OCI-LY1 (cell line): ENCODE data around the gene CBFA2T3.
A peak's percentile ranks its signal among the peaks of the same experiment; 100 is the strongest.

ENCODE experiments used
- H2AFZ ChIP-seq: fragments of 200-600 bp; sonication (generic), shearing (Covaris generic); 2 replicates; pipeline ENCODE4 v1.6.0; 2014; ENCODE audit warnings: antibody characterized with exemption, mild to moderate bottlenecking, low read length
- H3F3A ChIP-seq: fragments of 200-600 bp; sonication (generic), shearing (Covaris generic); 2 replicates; pipeline ENCODE4 v1.6.0; 2014; ENCODE audit warnings: mild to moderate bottlenecking, antibody characterized with exemption, low read length, moderate library complexity; ENCODE audit not compliant: insufficient read depth
- H3K27ac ChIP-seq: fragments of 200-600 bp; sonication (generic); 2 replicates; pipeline ENCODE4 v1.5.1; 2014; ENCODE audit warnings: low read length, mixed run types, mild to moderate bottlenecking, low read depth; ENCODE audit not compliant: poor library complexity, severe bottlenecking
- H3K27me3 ChIP-seq: fragments of 200-600 bp; sonication (generic); 2 replicates; pipeline ENCODE4 v1.6.0; 2014; ENCODE audit warnings: antibody characterized with exemption, mild to moderate bottlenecking, low read length, moderate library complexity; ENCODE audit not compliant: insufficient read depth
- H3K36me3 ChIP-seq: fragments of 200-600 bp; sonication (generic); 2 replicates; pipeline ENCODE4 v1.6.1; 2014; ENCODE audit warnings: mild to moderate bottlenecking, antibody characterized with exemption, low read length, moderate library complexity, mixed read lengths; ENCODE audit not compliant: insufficient read depth
- H3K4me1 ChIP-seq: fragments of 200-600 bp; sonication (generic); 2 replicates; pipeline ENCODE4 v1.5.1; 2014; ENCODE audit warnings: mild to moderate bottlenecking, low read length, moderate library complexity; ENCODE audit not compliant: insufficient read depth, severe bottlenecking
- H3K4me2 ChIP-seq: fragments of 200-600 bp; sonication (generic), shearing (Covaris generic); 2 replicates; pipeline ENCODE4 v1.6.1; 2014; ENCODE audit warnings: low read length
- H3K4me3 ChIP-seq: fragments of 200-600 bp; sonication (generic); 2 replicates; pipeline ENCODE4 v1.5.1; 2014; ENCODE audit warnings: low read length, low read depth, mild to moderate bottlenecking, mixed read lengths; ENCODE audit not compliant: poor library complexity, severe bottlenecking
- H3K79me2 ChIP-seq: fragments of 200-600 bp; shearing (Covaris generic); 2 replicates; pipeline ENCODE4 v1.6.1; 2016; ENCODE audit warnings: mixed run types, low read length, mixed read lengths; ENCODE audit not compliant: insufficient read depth
- H3K9ac ChIP-seq: fragments of 200-600 bp; sonication (generic), shearing (Covaris generic); 2 replicates; pipeline ENCODE4 v1.6.1; 2014; ENCODE audit warnings: mild to moderate bottlenecking, low read length, mixed read lengths
- H3K9me2 ChIP-seq: fragments of 200-600 bp; sonication (generic), shearing (Covaris generic); 2 replicates; pipeline ENCODE4 v1.6.1; 2014; ENCODE audit warnings: low read depth, mild to moderate bottlenecking, low read length, mixed read lengths
- H3K9me3 ChIP-seq: fragments of 200-600 bp; shearing (Covaris generic); 2 replicates; pipeline ENCODE4 v1.6.1; 2014; ENCODE audit warnings: low read length, mixed read lengths
- H4K20me1 ChIP-seq: fragments of 200-600 bp; sonication (generic), shearing (Covaris generic); 2 replicates; pipeline ENCODE4 v1.6.0; 2016; ENCODE audit warnings: mild to moderate bottlenecking, low read length; ENCODE audit not compliant: insufficient read depth
- EZH2 ChIP-seq: fragments of 200-600 bp; sonication (generic), shearing (Covaris generic); IDR thresholded peaks from 2 replicates; pipeline ENCODE4 v1.8.0; 2017; ENCODE audit warnings: borderline replicate concordance, mixed run types, mild to moderate bottlenecking, antibody characterized with exemption, low read length, moderate library complexity, mixed read lengths
- TF ChIP-seq, protein P1 (sequence below): fragments of 200-600 bp; sonication (generic), shearing (Covaris generic); IDR thresholded peaks from 2 replicates; pipeline ENCODE4 v1.5.1; 2017; ENCODE audit warnings: mild to moderate bottlenecking, antibody characterized with exemption, low read length, moderate library complexity, mixed read lengths

The CBFA2T3 gene

DNA sequence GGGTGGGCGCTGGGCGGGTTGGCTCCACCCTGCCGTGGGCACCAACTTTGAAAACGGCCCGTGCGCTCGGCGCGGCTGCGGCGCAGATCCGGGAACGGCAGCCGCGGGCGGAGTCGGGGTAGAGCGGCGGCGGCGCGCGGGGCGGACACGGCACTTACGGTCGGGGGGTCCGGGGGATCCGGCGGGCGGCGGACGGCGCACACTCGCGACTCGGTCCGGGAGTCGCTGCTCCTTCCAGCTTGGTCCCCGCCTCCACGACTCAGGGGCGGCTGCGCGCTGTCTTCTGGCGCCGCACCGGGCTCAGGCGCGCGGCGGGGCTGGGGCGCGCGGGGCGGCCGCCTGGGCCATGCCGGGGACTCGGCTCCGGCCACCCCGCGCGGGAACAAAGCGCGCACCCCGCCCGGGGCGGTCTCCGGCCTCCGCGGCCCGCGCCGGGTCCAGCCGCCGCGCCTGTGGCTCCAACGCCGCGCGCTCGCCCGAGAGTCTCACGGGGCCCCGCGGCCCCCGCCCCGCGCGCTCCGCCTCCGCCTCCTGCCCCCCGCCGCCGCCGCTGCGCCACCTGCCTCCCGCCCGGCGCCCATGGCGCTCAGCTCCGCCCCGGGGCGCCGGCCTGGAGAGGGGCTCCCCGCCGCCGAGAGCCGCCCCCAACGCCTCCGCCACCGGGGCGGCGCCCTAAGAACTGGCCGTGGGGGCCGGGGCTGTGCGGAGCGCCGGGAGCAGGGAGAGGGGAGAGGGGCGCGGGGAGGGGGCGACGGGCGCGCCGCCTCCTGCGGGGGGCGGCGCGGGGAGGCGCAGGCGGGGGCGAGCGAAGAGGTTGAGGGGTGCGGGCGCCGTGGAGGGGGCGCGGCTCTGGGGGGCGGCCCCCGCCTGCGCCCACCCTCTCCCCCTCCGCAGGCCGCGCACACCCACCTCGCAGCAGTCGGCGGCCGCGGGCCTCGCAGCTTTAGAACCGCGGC, 35.9 kb downstream of the CBFA2T3 start:
- peaks cover 12% of the 10 kb centered on the region for H3K36me3 ChIP-seq
- H3F3A ChIP-seq = peaks cover 5% of the 10 kb centered on the region; the same call in 1 of the 2 replicates
- H3K9me3 ChIP-seq = no peaks in the 10 kb centered on the region
- peak overlapping the region; percentile 65 for H3K4me3 ChIP-seq
- H2AFZ ChIP-seq = no peak overlapping the region
- H3K9ac ChIP-seq = peak overlapping the region; percentile 58
- no peaks in the 10 kb centered on the region for H3K79me2 ChIP-seq
- no peaks in the 10 kb centered on the region for H3K9me2 ChIP-seq
- H3K4me2 ChIP-seq = peak overlapping the region; percentile 65
- no peaks in the 10 kb centered on the region for H4K20me1 ChIP-seq
- peaks cover 53% of the 10 kb centered on the region for H3K4me1 ChIP-seq
- TF ChIP-seq, protein P1, sequence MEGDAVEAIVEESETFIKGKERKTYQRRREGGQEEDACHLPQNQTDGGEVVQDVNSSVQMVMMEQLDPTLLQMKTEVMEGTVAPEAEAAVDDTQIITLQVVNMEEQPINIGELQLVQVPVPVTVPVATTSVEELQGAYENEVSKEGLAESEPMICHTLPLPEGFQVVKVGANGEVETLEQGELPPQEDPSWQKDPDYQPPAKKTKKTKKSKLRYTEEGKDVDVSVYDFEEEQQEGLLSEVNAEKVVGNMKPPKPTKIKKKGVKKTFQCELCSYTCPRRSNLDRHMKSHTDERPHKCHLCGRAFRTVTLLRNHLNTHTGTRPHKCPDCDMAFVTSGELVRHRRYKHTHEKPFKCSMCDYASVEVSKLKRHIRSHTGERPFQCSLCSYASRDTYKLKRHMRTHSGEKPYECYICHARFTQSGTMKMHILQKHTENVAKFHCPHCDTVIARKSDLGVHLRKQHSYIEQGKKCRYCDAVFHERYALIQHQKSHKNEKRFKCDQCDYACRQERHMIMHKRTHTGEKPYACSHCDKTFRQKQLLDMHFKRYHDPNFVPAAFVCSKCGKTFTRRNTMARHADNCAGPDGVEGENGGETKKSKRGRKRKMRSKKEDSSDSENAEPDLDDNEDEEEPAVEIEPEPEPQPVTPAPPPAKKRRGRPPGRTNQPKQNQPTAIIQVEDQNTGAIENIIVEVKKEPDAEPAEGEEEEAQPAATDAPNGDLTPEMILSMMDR = no peak
- TF ChIP-seq EZH2 = no peak
- H3K27ac ChIP-seq = no peak overlapping the region
- H3K27me3 ChIP-seq = peaks cover 7% of the 10 kb centered on the region; the same call in 1 of the 2 replicates

DNA sequence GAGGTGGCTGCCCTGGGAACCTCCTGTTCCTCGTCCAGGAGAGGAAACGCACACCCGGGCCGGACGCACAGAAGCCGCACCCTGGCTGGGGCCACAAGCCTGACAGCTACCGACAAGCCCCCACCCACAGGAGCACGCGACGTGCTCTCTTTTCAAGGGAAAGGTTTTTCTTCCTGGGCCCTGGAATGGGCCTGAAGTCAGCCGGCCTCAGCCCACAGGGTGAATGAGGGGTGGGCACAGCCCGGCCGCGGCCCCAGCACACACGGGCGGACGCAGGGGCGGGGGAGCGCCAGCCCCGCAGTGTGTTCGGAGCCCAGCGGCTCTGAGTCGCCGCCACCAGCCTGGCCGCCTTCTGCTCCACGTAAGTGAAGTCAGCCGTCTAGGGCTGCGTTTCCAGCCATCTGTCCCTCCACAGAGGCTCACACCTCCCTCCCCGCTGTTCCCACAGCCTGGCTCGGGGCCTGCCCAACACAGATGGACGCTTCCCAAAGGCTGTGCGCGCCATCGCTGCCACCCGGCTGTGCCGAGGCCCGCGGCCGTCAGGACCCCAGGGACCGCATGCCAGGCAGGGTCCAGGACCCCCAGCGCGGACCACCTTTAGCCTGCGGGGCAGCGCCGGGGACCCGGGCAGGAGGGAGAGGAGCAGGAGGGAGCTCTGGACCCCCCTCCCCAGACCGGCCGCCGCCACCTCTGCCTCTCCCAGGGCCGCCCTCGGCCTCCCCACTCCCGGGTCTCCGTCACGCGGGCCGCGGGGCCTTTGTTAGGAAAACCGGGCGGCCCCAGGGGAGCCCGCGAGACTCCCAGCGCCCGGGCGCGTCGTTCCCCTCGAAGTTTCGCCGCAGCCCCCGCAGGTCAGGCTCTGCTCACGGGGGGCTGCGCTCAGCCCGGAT, 36.8 kb downstream of the CBFA2T3 start:
- Histone ChIP-seq H3K9me2 (no peaks in the 10 kb centered on the region), H3K9ac (peak overlapping the region; percentile 58), H3F3A (peaks cover 5% of the 10 kb centered on the region; the same call in 1 of the 2 replicates), H4K20me1 (no peaks in the 10 kb centered on the region), H3K27me3 (peaks cover 7% of the 10 kb centered on the region; the same call in 1 of the 2 replicates), H3K4me1 (peaks cover 53% of the 10 kb centered on the region), H3K36me3 (peaks cover 12% of the 10 kb centered on the region), H3K9me3 (no peaks in the 10 kb centered on the region), H2AFZ (no peak overlapping the region), H3K79me2 (no peaks in the 10 kb centered on the region), H3K4me3 (peak overlapping the region; percentile 65), H3K4me2 (peak overlapping the region; percentile 65), H3K27ac (no peak overlapping the region)
- TF ChIP-seq, protein P1 = no peak
- no peak for TF ChIP-seq EZH2

- TF ChIP-seq, protein P1 = no peak
- TF ChIP-seq EZH2 = no peak
- H3K36me3 ChIP-seq = peaks cover 12% of the 10 kb centered on the region
- H3K4me2 ChIP-seq = peak overlapping the region; percentile 65
- H2AFZ ChIP-seq = no peak overlapping the region
- no peak overlapping the region for H3K27ac ChIP-seq
- no peaks in the 10 kb centered on the region for H3K9me3 ChIP-seq
- H3K4me3 ChIP-seq = peak overlapping the region; percentile 65
- H3K9ac ChIP-seq = peak overlapping the region; percentile 39; the same call in 1 of the 2 replicates
- H3K4me1 ChIP-seq = peaks cover 53% of the 10 kb centered on the region
- H3F3A ChIP-seq = no peaks in the 10 kb centered on the region
- H3K27me3 ChIP-seq = peaks cover 7% of the 10 kb centered on the region; the same call in 1 of the 2 replicates
- no peaks in the 10 kb centered on the region for H3K9me2 ChIP-seq
- no peaks in the 10 kb centered on the region for H3K79me2 ChIP-seq
- no peaks in the 10 kb centered on the region for H4K20me1 ChIP-seq
Measured at GRCh38 chr16:88939245-88939971, 37.6 kb downstream of the CBFA2T3 start.
